Activated naive CD8-positive, alpha-beta T cell treated with anti-CD3 and anti-CD28 coated beads, Interleukin-2, amount 50 U/mL, for 24 hours (primary cell): Measurements from ENCODE around the gene BNIP3.
"Not testable (repeated sequence)": the region's sequence is repeated elsewhere in the genome, so short reads cannot be mapped to it uniquely, and the experiment has no call there.

Experiments
- ATAC-seq: fragments of 150-1000 bp; cut with Tn5 transposase; one replicate; pipeline ENCODE4 v1.10.0; 2021
- DNase-seq: peaks from one replicate; pipeline ENCODE4 v3.0.0; 2021
- H3K27ac Mint-ChIP-seq: one replicate; pipeline ENCODE4 v1.8.0; 2021; ENCODE audit warnings: mild to moderate bottlenecking, mixed read lengths
- H3K27me3 Mint-ChIP-seq: one replicate; pipeline ENCODE4 v1.8.0; 2021; ENCODE audit warnings: mixed read lengths
- H3K36me3 Mint-ChIP-seq: one replicate; pipeline ENCODE4 v1.8.0; 2021; ENCODE audit warnings: low read depth, mixed read lengths
- H3K4me1 Mint-ChIP-seq: one replicate; pipeline ENCODE4 v1.8.0; 2021; ENCODE audit warnings: mixed read lengths
- H3K4me3 Mint-ChIP-seq: one replicate; pipeline ENCODE4 v1.8.0; 2021; ENCODE audit warnings: mild to moderate bottlenecking, moderate library complexity, mixed read lengths
- H3K9me3 Mint-ChIP-seq: one replicate; pipeline ENCODE4 v1.8.0; 2021; ENCODE audit warnings: mixed read lengths

The BNIP3 gene

GRCh38 chr10:131928248-131929095 lies 53.3 kb downstream of the BNIP3 start:
- Mint-ChIP-seq H3K9me3 (peaks cover 7% of the 10 kb centered on the region), H3K27ac (peak overlapping the region; percentile 87), H3K27me3 (no peaks in the 10 kb centered on the region), H3K36me3 (peaks cover 28% of the 10 kb centered on the region), H3K4me3 (peak overlapping the region; percentile 64), H3K4me1 (peaks cover 69% of the 10 kb centered on the region)
- ATAC-seq, result peak; percentile 91
- DNase-seq, result peak; percentile 71

GRCh38 chr10:131926743-131927595 lies 54.8 kb downstream of the BNIP3 start:
- Mint-ChIP-seq H3K9me3 (peaks cover 12% of the 10 kb centered on the region), H3K36me3 (peaks cover 35% of the 10 kb centered on the region), H3K4me1 (peaks cover 74% of the 10 kb centered on the region), H3K27ac (no peak overlapping the region), H3K27me3 (no peaks in the 10 kb centered on the region), H3K4me3 (no peak overlapping the region)
- no peak for DNase-seq
- ATAC-seq, result no peak

- peaks cover 41% of the 10 kb centered on the region for H3K36me3 Mint-ChIP-seq
- H3K27ac Mint-ChIP-seq, result no peak overlapping the region
- H3K4me3 Mint-ChIP-seq, result no peak overlapping the region
- H3K4me1 Mint-ChIP-seq, result peaks cover 78% of the 10 kb centered on the region
- no peak for ATAC-seq
- DNase-seq, result no peak
- H3K9me3 Mint-ChIP-seq, result peaks cover 15% of the 10 kb centered on the region
- H3K27me3 Mint-ChIP-seq, result no peaks in the 10 kb centered on the region
Measured at GRCh38 chr10:131926253-131926652, 55.5 kb downstream of the BNIP3 start.

- H3K36me3 Mint-ChIP-seq, result peaks cover 47% of the 10 kb centered on the region
- peaks cover 20% of the 10 kb centered on the region for H3K9me3 Mint-ChIP-seq
- peaks cover 78% of the 10 kb centered on the region for H3K4me1 Mint-ChIP-seq
- no peak overlapping the region for H3K4me3 Mint-ChIP-seq
- no peak for ATAC-seq
- no peak overlapping the region for H3K27ac Mint-ChIP-seq
- no peak for DNase-seq
- H3K27me3 Mint-ChIP-seq, result no peaks in the 10 kb centered on the region
Measured at GRCh38 chr10:131925716-131926115, 56.0 kb downstream of the BNIP3 start.

- peaks cover 78% of the 10 kb centered on the region for H3K4me1 Mint-ChIP-seq
- peaks cover 52% of the 10 kb centered on the region for H3K36me3 Mint-ChIP-seq
- H3K9me3 Mint-ChIP-seq, result peaks cover 20% of the 10 kb centered on the region
- no peak for DNase-seq
- H3K27me3 Mint-ChIP-seq, result no peaks in the 10 kb centered on the region
- ATAC-seq, result no peak
- no peak overlapping the region for H3K4me3 Mint-ChIP-seq
- H3K27ac Mint-ChIP-seq, result no peak overlapping the region
Measured at GRCh38 chr10:131925011-131925649, 56.6 kb downstream of the BNIP3 start.

GRCh38 chr10:131923038-131923756 lies 58.5 kb downstream of the BNIP3 start:
- DNase-seq, result no peak
- Mint-ChIP-seq H3K9me3 (peaks cover 34% of the 10 kb centered on the region), H3K27ac (no peak overlapping the region), H3K4me1 (peaks cover 75% of the 10 kb centered on the region), H3K36me3 (peaks cover 66% of the 10 kb centered on the region), H3K27me3 (no peaks in the 10 kb centered on the region), H3K4me3 (no peak overlapping the region)
- no peak for ATAC-seq

- Mint-ChIP-seq H3K4me3 (no peak overlapping the region), H3K36me3 (peaks cover 70% of the 10 kb centered on the region), H3K4me1 (peaks cover 69% of the 10 kb centered on the region), H3K9me3 (peaks cover 34% of the 10 kb centered on the region), H3K27ac (peak overlapping the region; percentile 60), H3K27me3 (no peaks in the 10 kb centered on the region)
- DNase-seq, result no peak
- no peak for ATAC-seq
Measured at GRCh38 chr10:131921184-131921583, 60.5 kb downstream of the BNIP3 start.

GRCh38 chr10:131920693-131921092 lies 61.0 kb downstream of the BNIP3 start:
- Mint-ChIP-seq H3K36me3 (peaks cover 68% of the 10 kb centered on the region), H3K27me3 (no peaks in the 10 kb centered on the region), H3K4me3 (no peak overlapping the region), H3K4me1 (peaks cover 71% of the 10 kb centered on the region), H3K27ac (peak overlapping the region; percentile 60), H3K9me3 (peaks cover 34% of the 10 kb centered on the region)
- no peak for DNase-seq
- no peak for ATAC-seq

GRCh38 chr10:131920151-131920550 lies 61.6 kb downstream of the BNIP3 start:
- peaks cover 68% of the 10 kb centered on the region for H3K36me3 Mint-ChIP-seq
- no peak overlapping the region for H3K4me3 Mint-ChIP-seq
- no peaks in the 10 kb centered on the region for H3K27me3 Mint-ChIP-seq
- peaks cover 31% of the 10 kb centered on the region for H3K9me3 Mint-ChIP-seq
- DNase-seq (no peak), ATAC-seq (no peak)
- peak overlapping the region; percentile 92 for H3K27ac Mint-ChIP-seq
- H3K4me1 Mint-ChIP-seq, result peaks cover 70% of the 10 kb centered on the region

GRCh38 chr10:131919461-131919860 lies 62.3 kb downstream of the BNIP3 start:
- not testable (repeated sequence) for H3K27me3 Mint-ChIP-seq, DNase-seq, ATAC-seq
- Mint-ChIP-seq H3K27ac (peak overlapping the region; percentile 92), H3K4me1 (peaks cover 71% of the 10 kb centered on the region), H3K4me3 (peak overlapping the region; percentile 25), H3K36me3 (peaks cover 65% of the 10 kb centered on the region), H3K9me3 (peaks cover 27% of the 10 kb centered on the region)
